ENCODE data around the gene TLX2. TPM values are rescaled to one million over a fixed set of nuclear protein-coding genes. Genes with fewer than 3 reads are reported as not detected.

The TLX2 gene
- total RNA-seq, 2 experiments from 2014 or later, result 0.18 to 0.21 TPM

GRCh38 chr2:74512744-74513604, 1.3 kb upstream of the TLX2 start:
- DNase-seq (no peak), ATAC-seq (no peak)
- peaks cover 55% of the 10 kb centered on the region for H3K27me3 Mint-ChIP-seq
- ChIA-PET POLR2A (interaction anchor here (0.6 kb wide), 1 partner anchor 46 kb away, joined by 3 read pairs; no protein-coding TSS in a partner anchor), CTCF (interaction anchor here (0.6 to 1.3 kb wide), 4 partner anchors 30 to 474 kb away, joined by 3 to 5 read pairs (median 3); partner anchors contain the start of genes CCDC142 and TTC31)
- H3K9me3 Mint-ChIP-seq (ENCODE audit: low read depth), result no peaks in the 10 kb centered on the region
- peaks cover 23% of the 10 kb centered on the region for H3K4me1 Mint-ChIP-seq
- H3K36me3 Mint-ChIP-seq (ENCODE audit: low read depth), result peaks cover 8% of the 10 kb centered on the region
- H3K27ac Mint-ChIP-seq, result no peak overlapping the region
- intact Hi-C loops (cut with DNase I, micrococcal nuclease), result no loop called here
- H3K4me3 Mint-ChIP-seq, result no peak overlapping the region

- ATAC-seq (peak; percentile 44), DNase-seq (peak; percentile 66)
- CTCF ChIA-PET, result interaction anchor here (1.0 to 1.3 kb wide), 3 partner anchors 31 to 101 kb away, joined by 3 to 5 read pairs (median 3); partner anchors contain the start of genes CCDC142 and TTC31
- Mint-ChIP-seq H3K36me3 (ENCODE audit: low read depth) (peaks cover 8% of the 10 kb centered on the region), H3K4me3 (peak overlapping the region; percentile 25), H3K9me3 (ENCODE audit: low read depth) (no peaks in the 10 kb centered on the region), H3K4me1 (peaks cover 17% of the 10 kb centered on the region), H3K27ac (no peak overlapping the region), H3K27me3 (peaks cover 62% of the 10 kb centered on the region)
- POLR2A ChIA-PET, result interaction anchor here (0.6 kb wide), 1 partner anchor 47 kb away, joined by 3 read pairs; no protein-coding TSS in a partner anchor
- intact Hi-C loops (cut with DNase I, micrococcal nuclease), result loop anchor here in 1 of 2 experiments (1.0 to 2.0 kb wide), 2 partner anchors 14 to 41 kb away; partner anchors contain the start of genes DOK1 and LBX2
Measured at GRCh38 chr2:74513605-74514367, 464 bp upstream of the TLX2 start.

GRCh38 chr2:74515271-74515980, 1.2 kb downstream of the TLX2 start:
- Mint-ChIP-seq H3K4me3 (peak overlapping the region; percentile 57), H3K36me3 (ENCODE audit: low read depth) (peaks cover 8% of the 10 kb centered on the region), H3K27ac (no peak overlapping the region), H3K4me1 (peaks cover 16% of the 10 kb centered on the region), H3K27me3 (peaks cover 69% of the 10 kb centered on the region), H3K9me3 (ENCODE audit: low read depth) (no peaks in the 10 kb centered on the region)
- ChIA-PET CTCF (interaction anchor here (0.6 to 1.3 kb wide), 4 partner anchors 12 to 1265 kb away, joined by 3 read pairs; no protein-coding TSS in a partner anchor), POLR2A (interaction anchor here (1.1 to 1.6 kb wide), 3 partner anchors 10 to 57 kb away, joined by 3 to 4 read pairs (median 3); partner anchors contain the start of genes AUP1, DQX1, HTRA2 and WBP1)
- DNase-seq (peak; percentile 35), ATAC-seq (no peak)
- intact Hi-C loops (cut with DNase I, micrococcal nuclease), result loop anchor here in 1 of 2 experiments (2.0 kb wide), 1 partner anchor 39 kb away; the partner anchor contains the start of gene DOK1

- ATAC-seq (peak; percentile 85), DNase-seq (peak; percentile 84)
- Mint-ChIP-seq H3K4me1 (peaks cover 14% of the 10 kb centered on the region), H3K9me3 (ENCODE audit: low read depth) (no peaks in the 10 kb centered on the region), H3K27ac (no peak overlapping the region), H3K27me3 (peaks cover 70% of the 10 kb centered on the region), H3K36me3 (ENCODE audit: low read depth) (peaks cover 8% of the 10 kb centered on the region), H3K4me3 (peak overlapping the region; percentile 46)
- intact Hi-C loops (cut with DNase I, micrococcal nuclease), result loop anchor here in 1 of 2 experiments (2.0 kb wide), 1 partner anchor 39 kb away; the partner anchor contains the start of gene DOK1
- POLR2A ChIA-PET, result interaction anchor here (1.0 to 1.6 kb wide), 4 partner anchors 9 to 58 kb away, joined by 3 to 4 read pairs (median 3); partner anchors contain the start of genes AUP1, DQX1, HTRA2 and WBP1
- CTCF ChIA-PET, result interaction anchor here (0.6 to 1.3 kb wide), 6 partner anchors 13 to 1266 kb away, joined by 3 to 4 read pairs (median 3); no protein-coding TSS in a partner anchor
Measured at GRCh38 chr2:74515981-74516633, 1.9 kb downstream of the TLX2 start.

GRCh38 chr2:74516650-74517049, 2.4 kb downstream of the TLX2 start:
- intact Hi-C loops (cut with DNase I, micrococcal nuclease), result no loop called here
- Mint-ChIP-seq H3K27ac (no peak overlapping the region), H3K4me3 (no peak overlapping the region), H3K27me3 (peaks cover 66% of the 10 kb centered on the region), H3K4me1 (peaks cover 14% of the 10 kb centered on the region), H3K36me3 (ENCODE audit: low read depth) (peaks cover 8% of the 10 kb centered on the region), H3K9me3 (ENCODE audit: low read depth) (no peaks in the 10 kb centered on the region)
- DNase-seq, result no peak
- ChIA-PET POLR2A (interaction anchor here (1.0 to 1.6 kb wide), 2 partner anchors 10 to 13 kb away, joined by 3 read pairs; partner anchors contain the start of genes AUP1 and HTRA2), CTCF (interaction anchor here (0.7 to 1.2 kb wide), 4 partner anchors 12 to 780 kb away, joined by 3 to 4 read pairs (median 3); no protein-coding TSS in a partner anchor)
- no peak for ATAC-seq

- Mint-ChIP-seq H3K36me3 (ENCODE audit: low read depth) (peaks cover 18% of the 10 kb centered on the region), H3K4me1 (peaks cover 10% of the 10 kb centered on the region), H3K27ac (no peak overlapping the region), H3K9me3 (ENCODE audit: low read depth) (no peaks in the 10 kb centered on the region), H3K4me3 (no peak overlapping the region), H3K27me3 (peaks cover 30% of the 10 kb centered on the region)
- ChIA-PET CTCF (no interaction called here), POLR2A (no interaction called here)
- DNase-seq, result no peak
- no peak for ATAC-seq
- intact Hi-C loops (cut with DNase I, micrococcal nuclease), result no loop called here
Measured at GRCh38 chr2:74522516-74522915, 8.3 kb downstream of the TLX2 start.

- peaks cover 32% of the 10 kb centered on the region for H3K36me3 Mint-ChIP-seq (ENCODE audit: low read depth)
- ChIA-PET POLR2A (no interaction called here), CTCF (no interaction called here)
- DNase-seq, result no peak
- H3K9me3 Mint-ChIP-seq (ENCODE audit: low read depth), result no peaks in the 10 kb centered on the region
- no peak overlapping the region for H3K27ac Mint-ChIP-seq
- no peak overlapping the region for H3K4me3 Mint-ChIP-seq
- ATAC-seq, result no peak
- intact Hi-C loops (cut with DNase I, micrococcal nuclease), result no loop called here
- peaks cover 19% of the 10 kb centered on the region for H3K4me1 Mint-ChIP-seq
- peaks cover 17% of the 10 kb centered on the region for H3K27me3 Mint-ChIP-seq
Measured at GRCh38 chr2:74524005-74524404, 9.8 kb downstream of the TLX2 start.

- CTCF ChIA-PET, result interaction anchor here (1.0 kb wide), 1 partner anchor 52 kb away, joined by 3 read pairs; the partner anchor contains the start of gene MRPL53
- DNase-seq, result no peak
- Mint-ChIP-seq H3K4me3 (no peak overlapping the region), H3K27me3 (peaks cover 11% of the 10 kb centered on the region), H3K4me1 (peaks cover 19% of the 10 kb centered on the region), H3K36me3 (ENCODE audit: low read depth) (peaks cover 36% of the 10 kb centered on the region), H3K27ac (no peak overlapping the region), H3K9me3 (ENCODE audit: low read depth) (no peaks in the 10 kb centered on the region)
- POLR2A ChIA-PET, result interaction anchor here (0.8 kb wide), 1 partner anchor 9 kb away, joined by 3 read pairs; no protein-coding TSS in a partner anchor
- no peak for ATAC-seq
- intact Hi-C loops (cut with DNase I, micrococcal nuclease), result no loop called here
Measured at GRCh38 chr2:74524955-74525716, 10.9 kb downstream of the TLX2 start.

GRCh38 chr2:74525717-74526648, 11.7 kb downstream of the TLX2 start, which contains the start of gene DQX1:
Gene DQX1, minus strand, starts transcription at chr2:74526231. Its CDS starts 502 bp downstream, at chr2:74525729.
- ATAC-seq (no peak), DNase-seq (peak; percentile 41)
- peaks cover 5% of the 10 kb centered on the region for H3K27me3 Mint-ChIP-seq
- ChIA-PET POLR2A (interaction anchor here (0.6 to 1.2 kb wide), 5 partner anchors 10 to 71 kb away, joined by 3 to 4 read pairs (median 4); partner anchors contain the start of genes INO80B and WBP1), CTCF (interaction anchor here (0.7 to 1.1 kb wide), 3 partner anchors 42 to 53 kb away, joined by 3 to 6 read pairs (median 5); partner anchors contain the start of genes CCDC142, MRPL53 and TTC31)
- H3K9me3 Mint-ChIP-seq (ENCODE audit: low read depth), result no peaks in the 10 kb centered on the region
- peaks cover 23% of the 10 kb centered on the region for H3K4me1 Mint-ChIP-seq
- peak within 1 kb of the TSS; percentile 13 for H3K4me3 Mint-ChIP-seq
- peaks cover 39% of the 10 kb centered on the region for H3K36me3 Mint-ChIP-seq (ENCODE audit: low read depth)
- H3K27ac Mint-ChIP-seq, result peak within 1 kb of the TSS; percentile 6
- intact Hi-C loops (cut with DNase I, micrococcal nuclease), result no loop called here

All from activated CD4-positive, alpha-beta T cell treated with anti-CD3 and anti-CD28 coated beads for 36 hours (primary cell).